HEK293 (cell line): ENCODE results near the gene FBXO28.
A peak's percentile ranks its signal among the peaks of the same experiment; 100 is the strongest.

ENCODE experiments used
- CTCF ChIA-PET: fragments of 350-600 bp; formaldehyde crosslinking; extraction: SDS; loops from one replicate; lab custom pipeline; 2021; ENCODE audit warnings: antibody characterized with exemption; lab: Yijun Ruan, JAX
- POLR2A ChIA-PET: fragments of 300-600 bp; formaldehyde crosslinking; extraction: SDS; loops from one replicate; lab custom pipeline; 2020; ENCODE audit warnings: antibody characterized with exemption, inconsistent platforms; lab: Yijun Ruan, JAX
- H3K27ac ChIP-seq: fragments of 200-500 bp; sonication (Bioruptor generic); 2 replicates; pipeline ENCODE4 v1.5.1; 2014; ENCODE audit warnings: low read depth, low read length, control low read depth, inconsistent platforms; ENCODE audit errors: extremely low read depth
- H3K36me3 ChIP-seq, 2 experiments: fragments of 200-500 bp in 1 of 2; sonication (Bioruptor generic) in 1 of 2; 1 replicate in 1 of 2; 2 replicates in 1 of 2; pipeline ENCODE4 v1.5.1; 2014 to 2017; ENCODE audit warnings: inconsistent platforms in 2 of 2, low read length in 2 of 2; ENCODE audit not compliant: control insufficient read depth in 2 of 2, insufficient read depth in 1 of 2
- H3K4me1 ChIP-seq: fragments of 200-500 bp; sonication (Bioruptor generic); 2 replicates; pipeline ENCODE4 v1.5.1; 2014; ENCODE audit warnings: mild to moderate bottlenecking, low read length, inconsistent platforms; ENCODE audit not compliant: control insufficient read depth, insufficient read depth
- H3K4me3 ChIP-seq: 2 replicates; pipeline ENCODE4 v1.5.1; 2011; ENCODE audit warnings: low read depth, mild to moderate bottlenecking, control low read depth, low read length, moderate library complexity
- H3K9me3 ChIP-seq: fragments of 200-500 bp; sonication (Bioruptor generic); 2 replicates; pipeline ENCODE4 v1.5.1; 2014; ENCODE audit warnings: low read depth, low read length, inconsistent platforms; ENCODE audit not compliant: control insufficient read depth, insufficient read depth
- FEZF1 ChIP-seq: fragments of 450-650 bp; formaldehyde crosslinking; IDR thresholded peaks from 2 replicates; pipeline ENCODE4 v1.5.1; 2016; ENCODE audit warnings: missing biosample characterization, missing genetic modification characterization
- ZFP41 ChIP-seq: fragments of 450-650 bp; formaldehyde crosslinking; IDR thresholded peaks from 2 replicates; pipeline ENCODE4 v1.5.1; 2016; ENCODE audit warnings: missing biosample characterization, missing genetic modification characterization, borderline replicate concordance
- ZNF2 ChIP-seq: fragments of 450-650 bp; formaldehyde crosslinking; IDR thresholded peaks from 2 replicates; pipeline ENCODE4 v1.5.1; 2016; ENCODE audit warnings: missing biosample characterization, missing genetic modification characterization
- ZNF23 ChIP-seq: fragments of 450-650 bp; formaldehyde crosslinking; IDR thresholded peaks from 2 replicates; pipeline ENCODE4 v1.5.1; 2016; ENCODE audit warnings: missing biosample characterization, missing genetic modification characterization, borderline replicate concordance
- TF ChIP-seq, protein P1 (sequence below): fragments of 450-650 bp; formaldehyde crosslinking; IDR thresholded peaks from 2 replicates; pipeline ENCODE4 v1.5.1; 2017; ENCODE audit warnings: missing biosample characterization, missing genetic modification characterization
- TF ChIP-seq, protein P2 (sequence below): fragments of 450-650 bp; formaldehyde crosslinking; IDR thresholded peaks from 2 replicates; pipeline ENCODE4 v1.5.1; 2017; ENCODE audit warnings: missing biosample characterization, missing genetic modification characterization
- TF ChIP-seq, protein P3 (sequence below): fragments of 450-650 bp; formaldehyde crosslinking; optimal IDR thresholded peaks from 2 replicates; pipeline ENCODE3; 2016; ENCODE audit warnings: missing biosample characterization, mild to moderate bottlenecking, missing genetic modification characterization
- TF ChIP-seq, protein P4 (sequence below): fragments of 450-650 bp; formaldehyde crosslinking; IDR thresholded peaks from 2 replicates; pipeline ENCODE4 v1.5.1; 2016; ENCODE audit warnings: missing biosample characterization, missing genetic modification characterization
- TF ChIP-seq, protein P5 (sequence below): fragments of 450-650 bp; formaldehyde crosslinking; IDR thresholded peaks from 2 replicates; pipeline ENCODE4 v1.5.1; 2017; ENCODE audit warnings: missing biosample characterization, mild to moderate bottlenecking, missing genetic modification characterization, moderate library complexity
- TF ChIP-seq, protein P6 (sequence below): fragments of 450-650 bp; formaldehyde crosslinking; IDR thresholded peaks from 2 replicates; pipeline ENCODE4 v1.5.1; 2016; ENCODE audit warnings: missing biosample characterization, missing genetic modification characterization

Gene FBXO28

DNA sequence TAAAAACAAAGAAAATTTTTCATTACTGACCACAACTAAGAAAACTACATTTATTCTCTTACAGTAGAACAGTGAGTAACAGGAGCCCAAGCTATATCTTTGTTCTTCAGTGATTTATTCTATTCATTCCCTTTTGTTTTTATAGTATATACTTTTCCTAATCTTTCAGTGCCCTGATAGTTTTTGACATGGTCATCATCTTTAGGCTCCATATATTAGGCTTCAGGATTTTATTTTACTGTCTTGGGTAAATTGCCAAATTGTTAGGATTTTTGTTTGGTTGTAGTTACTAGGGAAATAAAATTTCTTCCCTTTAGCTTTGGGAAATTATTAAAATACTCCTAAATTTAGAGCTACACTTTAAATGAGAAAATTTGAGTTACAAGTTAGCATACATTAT is 10.3 kb downstream of the FBXO28 start:
- TF ChIP-seq, protein P1, sequence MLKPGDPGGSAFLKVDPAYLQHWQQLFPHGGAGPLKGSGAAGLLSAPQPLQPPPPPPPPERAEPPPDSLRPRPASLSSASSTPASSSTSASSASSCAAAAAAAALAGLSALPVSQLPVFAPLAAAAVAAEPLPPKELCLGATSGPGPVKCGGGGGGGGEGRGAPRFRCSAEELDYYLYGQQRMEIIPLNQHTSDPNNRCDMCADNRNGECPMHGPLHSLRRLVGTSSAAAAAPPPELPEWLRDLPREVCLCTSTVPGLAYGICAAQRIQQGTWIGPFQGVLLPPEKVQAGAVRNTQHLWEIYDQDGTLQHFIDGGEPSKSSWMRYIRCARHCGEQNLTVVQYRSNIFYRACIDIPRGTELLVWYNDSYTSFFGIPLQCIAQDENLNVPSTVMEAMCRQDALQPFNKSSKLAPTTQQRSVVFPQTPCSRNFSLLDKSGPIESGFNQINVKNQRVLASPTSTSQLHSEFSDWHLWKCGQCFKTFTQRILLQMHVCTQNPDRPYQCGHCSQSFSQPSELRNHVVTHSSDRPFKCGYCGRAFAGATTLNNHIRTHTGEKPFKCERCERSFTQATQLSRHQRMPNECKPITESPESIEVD: peak; percentile 69
- TF ChIP-seq ZFP41 (tag by site-specific recombination) (no peak), ZNF23 (tag by site-specific recombination) (no peak)
- no peaks in the 10 kb centered on the region for H3K4me1 ChIP-seq
- no peak overlapping the region for H3K4me3 ChIP-seq
- POLR2A ChIA-PET: no interaction called here
- CTCF ChIA-PET: interaction anchor here (0.6 to 1.2 kb wide), 6 partner anchors 8 to 230 kb away, joined by 3 to 6 read pairs (median 3); no protein-coding TSS in a partner anchor
- H3K27ac ChIP-seq: no peak overlapping the region
- H3K36me3 ChIP-seq: peaks cover 6 to 13% of the 10 kb centered on the region in 2 experiments
- H3K9me3 ChIP-seq: no peaks in the 10 kb centered on the region

DNA sequence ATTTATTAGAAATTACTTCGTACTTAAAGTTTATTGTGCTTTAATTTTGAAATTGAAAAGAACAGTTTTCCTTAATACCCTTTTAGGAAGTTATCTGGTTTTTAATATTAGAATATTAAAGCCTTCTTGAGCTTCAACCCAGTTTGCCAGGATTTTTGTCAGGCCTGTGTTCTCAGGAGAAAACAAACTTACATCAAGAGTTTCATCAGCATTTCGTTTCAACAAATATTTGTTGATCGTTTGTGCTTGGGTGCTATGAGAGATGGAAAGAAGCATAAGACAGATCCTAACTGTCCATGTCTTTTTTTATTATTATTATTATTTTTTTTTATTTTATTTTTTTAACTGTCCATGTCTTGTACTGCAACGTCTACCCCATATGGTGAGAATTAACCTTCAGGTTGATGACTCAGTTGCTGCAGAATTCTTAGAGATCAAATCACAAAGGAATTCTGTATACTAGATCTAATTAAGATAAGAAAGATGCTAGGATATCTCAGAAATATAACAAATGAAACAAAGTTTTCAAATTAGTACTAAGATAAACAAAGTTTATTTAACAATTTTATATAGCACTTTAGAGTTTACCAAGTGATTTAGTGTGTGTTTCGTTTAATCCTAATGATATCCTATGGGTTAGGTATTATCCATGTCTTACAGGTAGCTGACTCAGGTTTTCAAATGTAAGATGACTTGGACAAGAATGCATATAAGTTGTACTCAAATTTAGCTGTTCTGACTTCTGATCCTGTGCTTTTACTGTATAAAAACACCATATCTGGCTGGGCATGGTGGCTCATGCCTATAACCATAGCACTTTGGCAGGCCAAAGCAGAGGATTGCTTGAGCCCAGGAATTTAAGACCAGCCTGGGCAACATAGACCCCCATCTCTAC is 14.3 kb downstream of the FBXO28 start:
- Histone ChIP-seq H3K9me3 (no peaks in the 10 kb centered on the region), H3K36me3 (peaks cover 34 to 38% of the 10 kb centered on the region in 2 experiments), H3K4me1 (no peaks in the 10 kb centered on the region), H3K27ac (no peak overlapping the region), H3K4me3 (no peak overlapping the region)
- ChIA-PET POLR2A (interaction anchor here (0.6 kb wide), 1 partner anchor 140 kb away, joined by 5 read pairs; no protein-coding TSS in a partner anchor), CTCF (interaction anchor here (0.6 to 1.3 kb wide), 5 partner anchors 11 to 1871 kb away, joined by 3 to 6 read pairs (median 3); no protein-coding TSS in a partner anchor)
- TF ChIP-seq FEZF1 (tag by site-specific recombination) (no peak), ZNF2 (no peak)
- TF ChIP-seq, protein P2, sequence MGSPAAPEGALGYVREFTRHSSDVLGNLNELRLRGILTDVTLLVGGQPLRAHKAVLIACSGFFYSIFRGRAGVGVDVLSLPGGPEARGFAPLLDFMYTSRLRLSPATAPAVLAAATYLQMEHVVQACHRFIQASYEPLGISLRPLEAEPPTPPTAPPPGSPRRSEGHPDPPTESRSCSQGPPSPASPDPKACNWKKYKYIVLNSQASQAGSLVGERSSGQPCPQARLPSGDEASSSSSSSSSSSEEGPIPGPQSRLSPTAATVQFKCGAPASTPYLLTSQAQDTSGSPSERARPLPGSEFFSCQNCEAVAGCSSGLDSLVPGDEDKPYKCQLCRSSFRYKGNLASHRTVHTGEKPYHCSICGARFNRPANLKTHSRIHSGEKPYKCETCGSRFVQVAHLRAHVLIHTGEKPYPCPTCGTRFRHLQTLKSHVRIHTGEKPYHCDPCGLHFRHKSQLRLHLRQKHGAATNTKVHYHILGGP: 0 out of 2 replicates have a peak, but pooled peaks have one; percentile 31
- TF ChIP-seq, protein P3, sequence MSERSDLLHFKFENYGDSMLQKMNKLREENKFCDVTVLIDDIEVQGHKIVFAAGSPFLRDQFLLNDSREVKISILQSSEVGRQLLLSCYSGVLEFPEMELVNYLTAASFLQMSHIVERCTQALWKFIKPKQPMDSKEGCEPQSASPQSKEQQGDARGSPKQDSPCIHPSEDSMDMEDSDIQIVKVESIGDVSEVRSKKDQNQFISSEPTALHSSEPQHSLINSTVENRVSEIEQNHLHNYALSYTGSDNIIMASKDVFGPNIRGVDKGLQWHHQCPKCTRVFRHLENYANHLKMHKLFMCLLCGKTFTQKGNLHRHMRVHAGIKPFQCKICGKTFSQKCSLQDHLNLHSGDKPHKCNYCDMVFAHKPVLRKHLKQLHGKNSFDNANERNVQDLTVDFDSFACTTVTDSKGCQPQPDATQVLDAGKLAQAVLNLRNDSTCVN (tag by site-specific recombination): no peak
- TF ChIP-seq, protein P1: peak; percentile 24; the same call in 1 of the 2 replicates
- TF ChIP-seq, protein P4, sequence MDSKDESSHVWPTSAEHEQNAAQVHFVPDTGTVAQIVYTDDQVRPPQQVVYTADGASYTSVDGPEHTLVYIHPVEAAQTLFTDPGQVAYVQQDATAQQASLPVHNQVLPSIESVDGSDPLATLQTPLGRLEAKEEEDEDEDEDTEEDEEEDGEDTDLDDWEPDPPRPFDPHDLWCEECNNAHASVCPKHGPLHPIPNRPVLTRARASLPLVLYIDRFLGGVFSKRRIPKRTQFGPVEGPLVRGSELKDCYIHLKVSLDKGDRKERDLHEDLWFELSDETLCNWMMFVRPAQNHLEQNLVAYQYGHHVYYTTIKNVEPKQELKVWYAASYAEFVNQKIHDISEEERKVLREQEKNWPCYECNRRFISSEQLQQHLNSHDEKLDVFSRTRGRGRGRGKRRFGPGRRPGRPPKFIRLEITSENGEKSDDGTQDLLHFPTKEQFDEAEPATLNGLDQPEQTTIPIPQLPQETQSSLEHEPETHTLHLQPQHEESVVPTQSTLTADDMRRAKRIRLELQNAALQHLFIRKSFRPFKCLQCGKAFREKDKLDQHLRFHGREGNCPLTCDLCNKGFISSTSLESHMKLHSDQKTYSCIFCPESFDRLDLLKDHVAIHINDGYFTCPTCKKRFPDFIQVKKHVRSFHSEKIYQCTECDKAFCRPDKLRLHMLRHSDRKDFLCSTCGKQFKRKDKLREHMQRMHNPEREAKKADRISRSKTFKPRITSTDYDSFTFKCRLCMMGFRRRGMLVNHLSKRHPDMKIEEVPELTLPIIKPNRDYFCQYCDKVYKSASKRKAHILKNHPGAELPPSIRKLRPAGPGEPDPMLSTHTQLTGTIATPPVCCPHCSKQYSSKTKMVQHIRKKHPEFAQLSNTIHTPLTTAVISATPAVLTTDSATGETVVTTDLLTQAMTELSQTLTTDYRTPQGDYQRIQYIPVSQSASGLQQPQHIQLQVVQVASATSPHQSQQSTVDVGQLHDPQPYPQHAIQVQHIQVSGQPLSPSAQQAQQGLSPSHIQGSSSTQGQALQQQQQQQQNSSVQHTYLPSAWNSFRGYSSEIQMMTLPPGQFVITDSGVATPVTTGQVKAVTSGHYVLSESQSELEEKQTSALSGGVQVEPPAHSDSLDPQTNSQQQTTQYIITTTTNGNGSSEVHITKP (tag by site-specific recombination): peak; percentile 49; the same call in 1 of the 2 replicates
- TF ChIP-seq, protein P5, sequence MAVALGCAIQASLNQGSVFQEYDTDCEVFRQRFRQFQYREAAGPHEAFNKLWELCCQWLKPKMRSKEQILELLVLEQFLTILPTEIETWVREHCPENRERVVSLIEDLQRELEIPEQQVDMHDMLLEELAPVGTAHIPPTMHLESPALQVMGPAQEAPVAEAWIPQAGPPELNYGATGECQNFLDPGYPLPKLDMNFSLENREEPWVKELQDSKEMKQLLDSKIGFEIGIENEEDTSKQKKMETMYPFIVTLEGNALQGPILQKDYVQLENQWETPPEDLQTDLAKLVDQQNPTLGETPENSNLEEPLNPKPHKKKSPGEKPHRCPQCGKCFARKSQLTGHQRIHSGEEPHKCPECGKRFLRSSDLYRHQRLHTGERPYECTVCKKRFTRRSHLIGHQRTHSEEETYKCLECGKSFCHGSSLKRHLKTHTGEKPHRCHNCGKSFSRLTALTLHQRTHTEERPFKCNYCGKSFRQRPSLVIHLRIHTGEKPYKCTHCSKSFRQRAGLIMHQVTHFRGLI (tag by site-specific recombination): no peak
- TF ChIP-seq, protein P6, sequence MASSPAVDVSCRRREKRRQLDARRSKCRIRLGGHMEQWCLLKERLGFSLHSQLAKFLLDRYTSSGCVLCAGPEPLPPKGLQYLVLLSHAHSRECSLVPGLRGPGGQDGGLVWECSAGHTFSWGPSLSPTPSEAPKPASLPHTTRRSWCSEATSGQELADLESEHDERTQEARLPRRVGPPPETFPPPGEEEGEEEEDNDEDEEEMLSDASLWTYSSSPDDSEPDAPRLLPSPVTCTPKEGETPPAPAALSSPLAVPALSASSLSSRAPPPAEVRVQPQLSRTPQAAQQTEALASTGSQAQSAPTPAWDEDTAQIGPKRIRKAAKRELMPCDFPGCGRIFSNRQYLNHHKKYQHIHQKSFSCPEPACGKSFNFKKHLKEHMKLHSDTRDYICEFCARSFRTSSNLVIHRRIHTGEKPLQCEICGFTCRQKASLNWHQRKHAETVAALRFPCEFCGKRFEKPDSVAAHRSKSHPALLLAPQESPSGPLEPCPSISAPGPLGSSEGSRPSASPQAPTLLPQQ: no peak
